DMS 273 (cell line): ENCODE data around the gene POLR1B.
"Not testable (repeated sequence)": the region's sequence is repeated elsewhere in the genome, so short reads cannot be mapped to it uniquely, and the experiment has no call there.

Experiments
- DNase-seq: peaks from one replicate; lab custom pipeline; 2025; ENCODE audit not compliant: unreplicated experiment; lab: John Stamatoyannopoulos, UW

Gene POLR1B

DNA sequence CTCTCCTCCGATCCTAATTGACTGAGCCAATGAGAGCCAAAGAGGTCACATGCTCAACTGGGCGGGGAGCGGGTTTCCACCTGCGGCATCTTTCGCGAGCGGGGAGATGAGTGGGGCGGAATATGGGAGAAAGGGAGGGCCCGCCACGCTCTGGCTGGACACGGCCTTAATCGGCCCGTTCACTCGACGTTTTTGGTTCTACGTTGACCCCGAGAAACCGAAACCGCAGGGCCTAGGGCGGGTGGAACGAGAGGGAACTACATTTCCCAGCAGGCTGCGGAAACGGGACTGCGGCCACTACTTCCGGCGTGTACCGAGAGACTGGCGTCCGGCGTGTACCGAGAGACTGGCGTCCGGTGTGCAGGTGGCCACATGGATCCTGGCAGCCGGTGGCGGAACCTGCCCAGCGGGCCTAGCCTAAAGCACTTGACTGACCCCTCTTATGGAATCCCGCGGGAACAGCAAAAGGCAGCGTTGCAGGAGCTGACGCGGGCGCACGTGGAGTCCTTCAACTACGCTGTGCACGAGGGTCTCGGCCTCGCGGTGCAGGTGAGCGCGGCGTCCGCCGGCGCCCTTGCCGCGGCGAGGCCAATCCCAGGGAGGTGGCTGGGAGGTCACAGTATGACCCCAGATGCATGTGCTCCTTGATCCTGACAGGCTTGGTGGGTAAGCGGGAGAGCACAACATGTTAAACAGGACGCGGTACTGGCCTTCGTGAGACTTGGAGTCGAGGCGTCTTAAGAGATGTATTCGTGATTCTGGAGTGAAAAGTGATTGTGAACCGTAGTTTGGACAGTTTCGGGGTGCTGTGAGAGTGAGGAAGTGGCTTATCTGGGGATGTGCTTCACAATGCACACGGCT lies at the start of gene POLR1B:
POLR1B (plus strand) TSS at position 343 of the 861 bp plus-strand sequence; CDS start at position 373, 30 bp downstream.
- DNase-seq, result peak; percentile 93

DNA sequence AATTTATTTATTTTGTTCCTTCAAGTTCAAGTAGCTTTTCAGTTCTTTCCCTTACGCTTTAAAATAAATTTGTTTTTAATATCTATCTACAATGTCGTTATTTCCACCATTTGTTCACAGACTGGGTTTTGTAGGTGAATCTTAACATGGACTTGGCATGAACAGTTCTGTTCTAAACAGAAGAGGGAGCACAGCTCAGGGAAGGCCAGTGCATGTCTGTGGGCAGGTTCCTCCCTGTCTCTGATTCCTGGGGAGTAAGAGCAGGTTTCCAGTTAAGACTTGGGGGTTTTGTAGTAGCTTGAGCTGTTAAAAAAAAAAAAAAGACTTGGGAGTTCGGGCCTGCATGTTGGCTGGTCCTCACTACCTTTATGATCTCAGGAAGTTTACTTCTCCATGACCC lies 49.2 kb upstream of the POLR1B start:
- DNase-seq, result no peak

DNA sequence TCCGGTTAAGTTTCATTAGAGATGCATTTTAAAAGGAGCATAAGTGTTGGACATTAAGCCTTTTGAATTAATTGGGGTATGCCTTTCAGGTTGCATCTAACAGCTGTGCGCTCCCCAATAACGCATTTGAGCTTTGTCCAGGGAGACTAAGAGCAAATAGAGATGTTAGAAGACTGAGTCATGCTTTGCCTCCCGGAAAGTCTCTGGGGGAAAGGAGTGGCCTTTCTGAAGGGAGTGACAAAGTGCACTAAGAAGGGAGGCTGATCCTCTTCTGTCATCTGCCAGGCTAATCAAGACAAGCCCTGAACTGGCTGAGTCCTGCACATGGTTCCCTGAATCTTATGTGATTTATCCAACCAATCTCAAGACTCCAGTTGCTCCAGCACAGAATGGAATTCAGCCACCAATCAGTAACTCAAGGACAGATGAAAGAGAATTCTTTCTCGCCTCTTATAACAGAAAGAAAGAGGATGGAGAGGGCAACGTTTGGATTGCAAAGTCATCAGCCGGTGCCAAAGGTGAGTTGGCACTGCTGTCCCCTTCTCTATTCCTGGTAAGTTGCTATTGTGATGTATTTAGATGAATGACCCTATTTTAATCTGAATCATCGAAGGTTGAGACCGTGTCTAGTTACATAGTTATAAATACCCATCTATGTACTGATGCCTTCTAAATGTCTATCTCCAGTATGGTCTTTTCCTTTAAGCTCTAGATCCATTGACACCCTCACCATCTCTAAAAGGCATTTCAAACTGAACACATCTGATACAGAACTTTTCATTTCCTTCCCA lies 48.2 kb upstream of the POLR1B start:
- peak; percentile 9 for DNase-seq

GRCh38 chr2:112494828-112495227 lies 47.4 kb upstream of the POLR1B start:
- DNase-seq, result no peak

DNA sequence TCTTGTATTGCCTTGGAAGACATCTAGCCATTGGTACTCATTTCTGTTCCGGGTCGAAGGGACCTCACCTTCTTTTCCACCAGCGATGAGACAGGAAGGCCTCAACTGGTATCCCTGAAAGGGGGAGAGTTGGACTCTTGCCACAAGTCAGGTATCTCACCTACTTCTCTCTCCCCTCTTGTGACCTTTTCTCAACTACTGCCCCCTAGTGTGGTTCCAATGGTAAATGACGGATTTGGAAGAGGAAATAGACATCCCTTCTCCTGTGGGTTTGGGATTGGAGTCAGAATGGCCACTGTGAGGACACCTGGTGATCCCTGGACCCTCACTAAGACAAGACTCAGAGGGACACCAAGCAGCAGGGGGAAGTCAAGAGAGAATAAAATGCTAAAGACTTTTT lies 46.4 kb upstream of the POLR1B start:
- not testable (repeated sequence) for DNase-seq

DNA sequence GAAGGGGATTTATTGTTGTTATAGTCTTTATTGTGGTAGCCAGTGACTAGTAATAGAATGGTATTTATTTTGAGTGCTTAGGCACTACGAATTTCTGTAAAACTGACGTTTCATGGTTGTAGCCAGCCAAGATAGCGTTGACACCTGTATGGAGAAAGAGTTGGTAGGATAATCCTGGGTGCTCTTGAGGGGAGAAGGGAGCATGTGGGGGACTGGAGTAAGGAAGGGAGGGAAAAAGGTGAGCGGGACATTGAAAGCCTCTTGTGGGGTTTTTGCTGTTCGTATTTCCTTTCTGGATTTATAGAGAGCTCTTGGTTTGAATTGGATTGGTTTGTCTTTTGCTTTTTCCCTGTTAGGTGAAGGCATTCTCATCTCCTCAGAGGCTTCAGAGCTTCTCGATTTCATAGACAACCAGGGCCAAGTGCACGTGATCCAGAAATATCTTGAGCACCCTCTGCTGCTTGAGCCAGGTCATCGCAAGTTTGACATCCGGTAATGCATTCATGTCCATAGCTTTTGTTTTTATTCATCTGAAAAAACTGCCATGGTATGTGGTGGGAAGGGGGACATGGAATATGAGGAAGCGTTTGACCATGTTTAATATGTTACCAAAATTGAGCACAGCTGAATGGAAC lies 41.3 kb upstream of the POLR1B start:
- DNase-seq, result peak; percentile 50

- not testable (repeated sequence) for DNase-seq
These were observed 32.8 kb upstream of the POLR1B start for GRCh38 chr2:112509239-112509998.

DNA sequence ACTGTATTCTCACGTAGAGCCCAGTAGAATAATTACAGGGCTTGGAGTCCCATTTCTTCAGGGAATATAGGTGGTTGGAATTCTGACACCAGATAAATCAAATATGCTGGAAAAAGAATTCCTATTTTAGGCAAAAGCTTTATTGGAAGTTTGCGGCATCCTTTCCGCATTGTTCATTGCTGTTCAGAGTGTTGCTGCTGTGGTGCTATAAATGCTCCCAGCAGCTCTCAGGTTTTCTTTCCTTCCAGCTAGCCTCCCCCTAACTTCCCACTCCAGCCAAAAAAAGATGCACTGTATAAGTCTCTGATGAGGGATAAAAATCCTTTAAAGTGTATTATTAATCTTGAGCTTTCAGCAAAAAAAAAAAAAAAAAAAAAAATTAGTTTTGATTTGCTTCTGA lies 25.5 kb upstream of the POLR1B start:
- DNase-seq, result no peak

DNA sequence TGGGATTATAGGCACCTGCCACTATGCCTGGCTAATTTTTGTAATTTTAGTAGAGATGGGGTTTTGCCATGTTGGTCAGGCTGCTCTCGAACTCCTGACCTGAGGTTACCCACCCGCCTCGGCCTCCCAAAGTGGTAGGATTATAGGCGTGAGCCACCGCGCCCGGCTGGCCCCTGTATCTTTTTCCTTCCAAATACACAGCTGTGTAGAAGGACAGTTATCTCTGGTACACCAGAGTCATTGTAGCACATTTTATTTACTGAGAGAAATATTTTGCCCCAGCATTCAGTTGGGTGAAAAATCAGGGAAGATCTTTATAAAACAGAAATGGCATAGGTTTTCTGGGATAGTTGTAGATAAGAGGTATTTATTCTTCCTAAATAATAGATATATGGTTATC lies 23.5 kb upstream of the POLR1B start:
- no peak for DNase-seq

GRCh38 chr2:112519506-112519905 lies 22.8 kb upstream of the POLR1B start:
- no peak for DNase-seq

GRCh38 chr2:112520234-112520783 lies 22.0 kb upstream of the POLR1B start:
- DNase-seq, result no peak

GRCh38 chr2:112523291-112523777 lies 18.9 kb upstream of the POLR1B start:
- no peak for DNase-seq

- DNase-seq, result not testable (repeated sequence)
These were observed 18.0 kb upstream of the POLR1B start for GRCh38 chr2:112524276-112524675.

- no peak for DNase-seq
These were observed 13.7 kb upstream of the POLR1B start for GRCh38 chr2:112528541-112528940.

GRCh38 chr2:112529757-112530156 lies 12.5 kb upstream of the POLR1B start:
- no peak for DNase-seq

DNA sequence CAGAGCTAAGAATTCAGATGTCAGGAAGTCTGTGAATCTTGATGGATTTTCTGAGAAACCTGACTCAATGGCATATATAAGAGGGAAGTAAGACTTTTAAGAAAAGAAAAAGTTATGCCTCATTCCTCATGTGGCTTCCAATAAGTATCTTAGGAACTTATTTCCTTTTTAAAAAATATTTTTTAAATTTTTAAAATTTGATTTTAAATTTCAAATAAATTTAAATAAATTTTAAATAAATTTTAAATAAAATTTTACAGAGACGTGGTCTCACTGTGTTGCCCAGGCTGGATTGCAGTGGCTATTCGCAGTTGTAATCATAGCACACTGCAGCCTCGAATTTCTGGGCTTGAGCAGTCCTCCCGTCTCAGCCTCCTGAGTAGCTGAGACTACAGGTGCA lies 11.5 kb upstream of the POLR1B start:
- DNase-seq, result no peak

- DNase-seq, result no peak
These were observed 7.4 kb upstream of the POLR1B start for GRCh38 chr2:112534826-112535225.

DNA sequence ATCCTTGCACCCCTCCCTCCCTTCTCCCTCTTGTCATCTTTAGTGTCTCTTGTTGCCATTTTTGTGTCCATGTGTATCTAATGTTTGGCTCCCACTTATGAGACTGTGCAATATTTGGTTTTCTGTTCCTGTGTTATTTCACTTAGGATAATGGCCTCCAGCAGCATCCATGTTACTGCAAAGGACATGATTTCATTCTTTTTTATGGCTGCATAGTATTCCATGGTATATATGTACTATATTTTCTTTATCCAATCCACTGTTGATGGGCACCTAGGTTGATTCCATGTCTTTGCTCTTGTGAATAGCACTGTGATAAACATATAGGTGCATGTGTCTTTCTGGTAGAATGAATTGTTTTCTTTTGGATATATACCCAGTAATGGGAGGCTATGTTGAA lies 5.6 kb upstream of the POLR1B start:
- DNase-seq, result not testable (repeated sequence)

DNA sequence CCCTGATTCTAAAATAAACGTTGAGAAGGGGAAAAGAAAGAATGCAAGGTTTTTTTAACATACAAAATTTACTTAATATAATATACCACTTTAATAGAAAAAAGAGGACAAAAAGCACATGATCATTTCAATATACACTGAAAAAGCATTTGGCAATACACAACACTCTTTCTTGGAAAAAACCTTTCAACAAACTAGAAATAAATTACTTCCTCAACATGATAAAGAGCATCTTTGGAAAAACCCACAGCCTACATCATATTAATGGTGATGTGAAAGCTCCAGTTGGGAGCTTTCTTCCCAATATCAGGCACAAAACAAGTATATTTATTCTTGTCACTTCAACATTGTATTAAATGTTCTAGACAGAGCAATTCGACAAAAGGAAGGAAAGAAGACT lies 3.0 kb upstream of the POLR1B start:
- no peak for DNase-seq

GRCh38 chr2:112540906-112541305 lies 1.4 kb upstream of the POLR1B start:
- DNase-seq, result no peak
